ENCODE results near the gene CPT2.

Gene CPT2

GRCh38 chr1:53241828-53242227, 45.2 kb downstream of the CPT2 start:
- TF ChIP-seq CTCF (conservative IDR thresholded peaks at IDR 0.05; ENCODE audit: low read length): no peak
- DNase-seq (ENCODE audit: low read depth): no peak
- no peak overlapping the region for H3K4me3 ChIP-seq (ENCODE audit: low read length)

GRCh38 chr1:53242381-53242780, 45.8 kb downstream of the CPT2 start:
- H3K4me3 ChIP-seq (ENCODE audit: low read length): no peak overlapping the region
- DNase-seq (ENCODE audit: low read depth): no peak
- no peak for TF ChIP-seq CTCF (conservative IDR thresholded peaks at IDR 0.05; ENCODE audit: low read length)

- no peak overlapping the region for H3K4me3 ChIP-seq (ENCODE audit: low read length)
- DNase-seq (ENCODE audit: low read depth): no peak
- TF ChIP-seq CTCF (conservative IDR thresholded peaks at IDR 0.05; ENCODE audit: low read length): no peak
Observed at GRCh38 chr1:53244141-53244540, 47.5 kb downstream of the CPT2 start.

- no peak for TF ChIP-seq CTCF (conservative IDR thresholded peaks at IDR 0.05; ENCODE audit: low read length)
- peak; percentile 96 for DNase-seq (ENCODE audit: low read depth)
- H3K4me3 ChIP-seq (ENCODE audit: low read length): no peak overlapping the region
Observed at GRCh38 chr1:53246261-53247134, 49.9 kb downstream of the CPT2 start.

GRCh38 chr1:53249706-53250105, 53.1 kb downstream of the CPT2 start:
- DNase-seq (ENCODE audit: low read depth): peak; percentile 69
- TF ChIP-seq CTCF (conservative IDR thresholded peaks at IDR 0.05; ENCODE audit: low read length): no peak
- H3K4me3 ChIP-seq (ENCODE audit: low read length): no peak overlapping the region

- DNase-seq (ENCODE audit: low read depth): no peak
- H3K4me3 ChIP-seq (ENCODE audit: low read length): no peak overlapping the region
- no peak for TF ChIP-seq CTCF (conservative IDR thresholded peaks at IDR 0.05; ENCODE audit: low read length)
Observed at GRCh38 chr1:53250325-53250724, 53.7 kb downstream of the CPT2 start.

GRCh38 chr1:53254011-53254640, 57.5 kb downstream of the CPT2 start:
- DNase-seq (ENCODE audit: low read depth): peak; percentile 33
- no peak overlapping the region for H3K4me3 ChIP-seq (ENCODE audit: low read length)
- TF ChIP-seq CTCF (conservative IDR thresholded peaks at IDR 0.05; ENCODE audit: low read length): no peak

All from AG10803 (cell line).